GM12801 (cell line): ENCODE measurements around the gene TMEM86B.

ENCODE experiments used
- CTCF ChIP-seq: IDR thresholded peaks from one replicate; pipeline ENCODE4 v1.5.1; 2011; ENCODE audit warnings: control low read depth; ENCODE audit not compliant: insufficient read length; ENCODE audit errors: extremely low read depth

TMEM86B gene

GRCh38 chr19:55229145-55229788 is 704 bp upstream of the TMEM86B start:
- TF ChIP-seq CTCF: no peak

- no peak for TF ChIP-seq CTCF
These were observed 560 bp downstream of the TMEM86B start for GRCh38 chr19:55228015-55228391.

- no peak for TF ChIP-seq CTCF
These were observed 1.1 kb downstream of the TMEM86B start for GRCh38 chr19:55227241-55228014.

- no peak for TF ChIP-seq CTCF
These were observed 1.8 kb downstream of the TMEM86B start for GRCh38 chr19:55226788-55227187.

GRCh38 chr19:55226273-55226672 is 2.3 kb downstream of the TMEM86B start:
- no peak for TF ChIP-seq CTCF

- no peak for TF ChIP-seq CTCF
These were observed 3.1 kb downstream of the TMEM86B start for GRCh38 chr19:55225415-55225958.

GRCh38 chr19:55224038-55224665 is 4.4 kb downstream of the TMEM86B start:
- TF ChIP-seq CTCF: no peak
